Ovary (tissue), 3 donors: ENCODE results near the gene TNFSF8.

Source experiments
- CTCF ChIP-seq, 3 donors: fragments of 450-650 bp in 2 of 3; fragments of 200-600 bp in 1 of 3; IDR thresholded peaks; one replicate each; pipeline versions ENCODE4 v1.5.1 to v1.8.0; 2016 to 2022; ENCODE audit warnings: antibody characterized with exemption in 3 of 3, mild to moderate bottlenecking in 1 of 3
- POLR2A ChIP-seq: fragments of 450-650 bp; IDR thresholded peaks from one replicate; pipeline ENCODE4 v1.6.1; 2017; ENCODE audit warnings: antibody characterized with exemption, mild to moderate bottlenecking, moderate library complexity
- donor health status: DM: no; HTN: no; CAD: no.

GRCh38 chr9:114851306-114851705 is 79.1 kb downstream of the TNFSF8 start:
- TF ChIP-seq CTCF (IDR thresholded peaks at IDR 0.05), result no peak
- no peak for TF ChIP-seq POLR2A
